NCI-H2107 (cell line): ENCODE results near the gene LIN7B.

Source experiments
- DNase-seq: peaks from one replicate; lab custom pipeline; 2025; lab: John Stamatoyannopoulos, UW

Gene LIN7B

GRCh38 chr19:49165111-49165750 is 51.1 kb downstream of the LIN7B start:
- no peak for DNase-seq

DNA sequence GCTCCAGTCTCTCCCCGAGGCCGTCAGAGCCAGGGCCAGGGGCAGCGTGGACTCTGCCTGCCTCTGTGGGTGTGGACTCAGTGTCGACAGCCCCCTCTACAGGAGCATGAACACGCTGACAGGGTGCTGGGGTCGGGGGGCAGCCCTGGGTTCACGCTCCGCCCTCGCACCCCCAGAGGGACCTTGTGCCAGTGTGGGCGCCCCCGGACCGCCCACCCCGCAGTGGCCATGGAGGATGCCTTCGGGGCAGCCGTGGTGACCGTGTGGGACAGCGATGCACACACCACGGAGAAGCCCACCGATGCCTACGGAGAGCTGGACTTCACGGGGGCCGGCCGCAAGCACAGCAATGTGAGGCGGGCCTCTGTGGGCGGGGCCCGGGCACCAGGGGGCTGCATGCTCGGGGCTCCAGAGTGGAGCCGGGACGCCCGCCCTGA is 51.7 kb downstream of the LIN7B start:
- no peak for DNase-seq

- no peak for DNase-seq
Observed at GRCh38 chr19:49167857-49168409, 53.8 kb downstream of the LIN7B start.
